Adipose tissue (tissue), 3 donors: ENCODE measurements around the gene UBXN6. TPM values are rescaled to one million over a fixed set of nuclear protein-coding genes. Genes with fewer than 3 reads are reported as not detected.

ENCODE experiments used
- H3K27ac ChIP-seq: one replicate; pipeline ENCODE4 v1.5.1; 2013; ENCODE audit warnings: low read depth, low read length
- WGBS, 3 donors: extraction: QIAGEN DNeasy Blood & Tissue Kit; methylation state at CpG; one replicate each; pipeline ENCODE4 v1.1.7; 2013; 5-methylcytosine and 5-hydroxymethylcytosine counted together
- polyA plus RNA-seq, 3 donors: library from polyadenylated mRNA; stranded (reverse); fragments of 200-250 nt; gene quantifications; one replicate each; pipeline ENCODE4 v1.2.3, GENCODE V29; 2013
- donor health status: healthy with polysubstance abuse.
- donor health status: Bipolar disorder and iron deficiency.
- donor health status: healthy.

The UBXN6 gene
- polyA plus RNA-seq, 3 donors, result 81.6 to 161 (median 146) TPM

DNA sequence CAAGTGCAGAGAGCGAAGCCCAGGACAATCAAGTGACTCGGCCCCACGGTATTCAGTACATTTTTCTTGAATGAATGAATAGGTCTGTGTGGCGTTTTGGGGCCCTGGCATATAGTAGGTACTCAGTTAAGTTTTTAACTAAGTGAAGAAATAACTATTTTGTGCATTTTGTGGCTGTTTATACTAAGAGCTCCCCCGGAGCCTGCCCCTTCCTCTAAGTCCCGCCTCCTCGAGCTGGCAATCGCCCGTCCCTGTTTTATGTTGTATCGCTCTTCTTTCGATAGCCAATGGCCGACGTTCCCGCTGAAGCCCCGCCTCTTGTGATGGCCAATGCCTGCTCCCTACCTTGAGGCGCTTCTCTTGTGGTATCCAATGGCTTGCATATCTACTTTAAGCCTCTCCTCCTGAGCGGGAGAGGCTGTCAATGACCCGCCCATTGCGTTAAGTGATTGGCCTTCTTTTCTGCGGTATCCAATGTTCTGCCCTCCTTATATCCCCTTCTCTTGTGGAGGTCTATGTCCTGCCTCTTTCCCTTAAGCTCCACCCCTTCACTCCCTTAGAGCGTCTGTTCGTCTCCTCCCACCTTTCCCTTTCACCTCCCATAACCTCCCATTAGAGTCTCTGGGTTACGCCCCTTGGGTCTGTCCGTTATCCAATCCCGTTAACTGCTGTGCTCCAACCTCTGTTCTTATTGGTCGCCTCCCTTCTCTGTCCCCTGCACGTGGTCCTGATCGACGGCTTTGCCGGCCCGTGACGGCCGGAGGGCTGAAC lies 14.0 kb upstream of the UBXN6 start:
- peak overlapping the region; percentile 54 for H3K27ac ChIP-seq
- 1% methylated on average over 33 of the region's 33 CpGs for WGBS, 3 donors

DNA sequence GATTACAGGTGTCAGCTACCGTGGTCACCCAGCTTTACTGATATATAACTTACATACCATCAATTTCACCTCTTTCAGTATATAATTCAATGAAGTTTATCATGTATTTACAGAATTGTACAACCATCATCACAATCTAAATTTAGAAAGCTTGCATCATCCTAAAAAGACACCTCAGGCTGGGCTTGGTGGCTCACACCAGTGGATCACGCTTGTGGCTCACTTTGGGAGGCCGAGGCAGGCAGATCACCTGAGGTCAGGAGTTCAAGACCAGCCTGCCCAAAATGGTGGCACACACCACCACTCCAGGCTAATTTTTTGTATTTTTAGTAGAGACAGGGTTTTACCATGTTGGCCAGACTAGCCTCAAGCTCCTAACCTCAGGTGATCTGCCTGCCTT lies 10.2 kb upstream of the UBXN6 start:
- 86 to 97% (median 90%) methylated on average over 3 of the region's 3 CpGs for WGBS, 3 donors
- no peak overlapping the region for H3K27ac ChIP-seq

DNA sequence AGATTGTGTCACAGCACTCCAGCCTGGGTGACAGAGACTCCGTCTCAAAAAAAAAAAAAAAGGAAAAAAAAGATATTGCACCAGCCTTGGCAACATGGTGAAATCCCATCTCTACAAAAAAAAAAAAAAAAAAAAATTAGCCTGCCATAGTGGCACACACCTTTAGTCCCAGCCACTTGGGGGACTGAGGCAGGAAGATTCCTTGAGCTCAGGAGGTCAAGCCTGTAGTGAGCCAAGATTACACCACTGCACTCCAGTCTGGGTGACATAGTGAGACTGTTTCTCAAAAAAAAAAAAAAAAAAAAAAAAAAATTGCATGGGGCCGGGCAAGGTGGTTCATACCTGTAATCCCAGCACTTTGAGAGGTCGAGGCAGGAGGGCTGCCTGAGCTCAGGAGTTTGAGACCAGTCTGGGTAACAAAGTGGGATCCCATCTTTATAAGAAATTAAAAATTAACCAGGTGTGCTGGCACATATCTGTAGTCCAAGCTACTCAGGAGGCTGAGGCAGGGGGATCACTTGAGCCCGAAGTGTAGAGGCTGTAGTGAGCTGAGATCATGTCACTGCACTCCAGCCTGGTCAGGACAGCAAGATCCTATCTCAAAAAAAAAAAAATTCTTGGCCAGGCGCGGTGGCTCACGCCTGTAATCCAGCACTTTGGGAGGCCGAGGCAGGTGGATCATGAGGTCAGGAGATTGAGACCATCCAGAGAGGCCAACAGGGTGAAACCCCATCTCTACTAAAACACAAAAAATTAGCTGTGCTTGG lies 7.4 kb upstream of the UBXN6 start:
- 77 to 85% (median 82%) methylated on average over 8 of the region's 8 CpGs for WGBS, 3 donors
- H3K27ac ChIP-seq, result no peak overlapping the region

DNA sequence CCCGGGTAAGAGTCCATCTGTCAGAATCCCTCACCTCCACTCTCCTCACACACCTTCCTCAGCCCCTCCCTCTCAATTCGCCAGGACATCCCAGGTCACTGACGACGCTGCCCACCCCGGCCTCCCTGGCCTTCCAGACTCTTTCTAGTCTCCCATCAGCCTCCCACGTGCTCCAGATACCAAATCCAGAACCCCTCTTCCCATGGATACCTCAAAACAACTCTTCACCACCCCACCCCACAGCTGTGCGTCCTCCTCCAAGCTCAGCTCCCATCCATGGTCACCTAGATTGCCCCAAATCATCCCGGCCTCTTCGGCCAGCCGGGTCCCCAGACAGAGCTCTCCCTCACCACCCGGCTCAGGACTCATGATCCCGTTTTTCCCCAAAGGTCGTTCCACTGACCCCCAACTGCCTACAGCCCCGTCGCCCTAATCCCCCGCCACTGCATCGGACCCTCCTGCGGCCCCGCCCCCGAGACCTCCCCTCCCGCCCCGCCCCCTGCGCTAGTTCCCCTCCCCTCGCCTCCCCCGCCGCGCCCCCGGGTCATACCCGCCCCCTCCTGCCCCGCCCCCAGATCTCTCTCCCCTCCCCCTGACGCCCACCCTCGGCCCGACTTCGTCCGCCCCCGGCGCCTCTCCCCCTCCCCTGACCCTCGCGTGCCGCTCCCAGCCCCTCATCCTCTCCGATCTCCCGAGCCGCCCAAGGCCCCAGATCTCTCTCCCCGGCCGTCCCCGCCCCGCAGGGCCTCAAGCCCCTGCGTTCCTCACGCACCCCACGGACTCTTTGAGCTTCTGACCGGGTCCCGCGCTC lies 546 bp downstream of the UBXN6 start:
- H3K27ac ChIP-seq, result no peak overlapping the region
- 1 to 3% (median 2%) methylated on average over 33 to 44 of the region's 53 CpGs for WGBS, 3 donors

DNA sequence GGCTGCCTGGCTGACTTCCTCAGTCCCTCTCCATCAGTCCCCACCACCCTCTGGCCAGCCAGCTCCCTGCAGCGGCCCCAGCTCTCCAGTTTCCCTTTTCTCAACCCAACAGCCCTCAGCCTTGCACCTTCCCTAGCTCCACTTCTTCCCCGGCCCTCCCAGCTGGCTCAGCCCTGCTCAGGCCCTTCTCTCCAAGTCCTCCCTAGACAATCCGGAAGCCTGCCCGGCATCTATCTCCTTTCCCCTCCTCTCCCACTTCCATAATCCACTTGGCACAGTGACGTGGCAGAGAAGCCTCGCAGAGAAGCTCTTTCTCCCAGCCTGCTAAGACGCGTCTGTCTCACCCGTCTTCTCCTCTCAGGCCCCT lies 1.1 kb downstream of the UBXN6 start:
- WGBS, 3 donors, result 3 to 9% (median 8%) methylated on average over 9 of the region's 9 CpGs
- H3K27ac ChIP-seq, result no peak overlapping the region

DNA sequence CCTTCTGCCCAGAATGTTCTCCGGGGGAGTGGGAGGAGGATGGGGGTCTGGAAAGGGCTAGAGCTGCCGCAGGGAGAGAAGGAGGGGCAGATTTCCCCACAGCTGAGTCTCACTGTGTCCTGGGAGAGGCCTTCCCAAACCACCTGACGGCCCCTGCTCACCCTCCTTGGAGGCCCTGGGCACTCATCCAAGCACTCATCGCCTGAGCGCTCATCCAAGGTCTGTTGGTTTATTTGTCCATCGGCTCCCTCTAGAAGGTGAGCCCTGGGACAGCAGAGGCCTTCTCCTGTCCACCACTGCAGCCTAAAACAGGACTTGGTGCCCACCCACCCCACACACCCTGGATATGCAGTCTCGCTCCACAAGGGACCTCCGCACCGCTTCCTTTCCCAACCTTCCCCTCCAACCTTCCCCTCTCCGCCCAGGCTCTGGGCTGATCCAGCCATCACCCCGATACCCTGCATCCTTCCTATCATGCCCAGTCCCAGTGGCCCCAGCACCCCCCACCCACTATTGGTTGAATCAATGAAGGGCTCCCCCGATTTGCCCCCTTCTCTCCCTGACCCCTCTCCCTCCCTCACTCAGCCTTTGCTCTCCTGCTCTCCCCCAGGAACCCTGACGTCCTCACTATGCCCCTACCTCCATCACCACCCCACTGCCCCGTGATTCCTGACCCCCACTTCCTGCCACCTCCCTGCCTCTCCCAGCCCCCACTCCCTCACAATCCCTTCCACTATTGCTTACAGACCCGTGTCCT lies 1.7 kb downstream of the UBXN6 start:
- 34 to 43% (median 42%) methylated on average over 15 of the region's 15 CpGs for WGBS, 3 donors
- no peak overlapping the region for H3K27ac ChIP-seq

DNA sequence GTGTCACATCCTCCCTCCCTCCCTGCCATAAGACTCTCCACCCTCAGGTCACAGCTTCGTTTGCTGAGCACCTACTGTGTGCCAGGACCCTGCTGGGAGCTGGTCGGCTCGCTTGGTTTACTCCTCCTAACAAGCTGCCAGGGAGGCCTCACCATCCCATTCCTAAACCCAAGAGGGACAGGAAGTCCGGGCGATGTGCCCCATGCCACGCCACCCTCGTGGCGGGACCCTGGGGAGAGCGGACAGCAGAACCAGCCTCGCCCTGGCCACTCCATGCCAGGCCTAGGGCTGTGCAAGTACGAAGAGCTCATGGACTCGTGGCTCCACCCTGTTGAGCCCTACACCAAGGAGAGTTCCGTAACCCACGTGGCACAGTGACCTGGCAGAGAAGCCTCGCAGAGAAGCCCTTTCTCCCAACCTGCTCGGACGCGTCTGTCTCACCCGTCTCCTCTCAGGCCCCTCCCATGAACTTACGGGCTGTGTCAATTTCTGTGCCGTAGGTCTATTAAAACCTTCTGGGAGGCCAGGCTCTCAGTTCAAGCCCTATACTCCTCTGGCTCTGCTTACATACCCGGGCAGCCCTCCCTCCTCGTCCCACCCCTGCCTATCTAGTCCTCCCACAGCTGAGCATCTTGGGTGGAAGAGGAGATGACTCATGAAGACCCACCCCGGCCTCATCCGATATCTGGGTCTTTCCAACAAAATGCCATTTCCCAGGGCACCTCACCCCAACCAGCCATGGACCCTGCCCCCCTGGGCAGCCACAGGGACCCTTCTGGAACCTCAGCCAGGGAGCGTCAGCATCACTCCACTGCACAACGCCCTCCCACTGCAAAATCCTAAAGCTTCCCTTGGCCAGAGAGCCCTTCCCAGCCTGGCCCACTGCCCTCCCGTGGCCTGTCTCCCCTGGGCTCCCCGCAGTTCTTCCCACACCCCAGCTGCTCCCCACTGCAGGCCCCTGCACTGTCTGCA lies 2.6 kb downstream of the UBXN6 start:
- 56 to 70% (median 60%) methylated on average over 29 of the region's 29 CpGs for WGBS, 3 donors
- H3K27ac ChIP-seq, result no peak overlapping the region

DNA sequence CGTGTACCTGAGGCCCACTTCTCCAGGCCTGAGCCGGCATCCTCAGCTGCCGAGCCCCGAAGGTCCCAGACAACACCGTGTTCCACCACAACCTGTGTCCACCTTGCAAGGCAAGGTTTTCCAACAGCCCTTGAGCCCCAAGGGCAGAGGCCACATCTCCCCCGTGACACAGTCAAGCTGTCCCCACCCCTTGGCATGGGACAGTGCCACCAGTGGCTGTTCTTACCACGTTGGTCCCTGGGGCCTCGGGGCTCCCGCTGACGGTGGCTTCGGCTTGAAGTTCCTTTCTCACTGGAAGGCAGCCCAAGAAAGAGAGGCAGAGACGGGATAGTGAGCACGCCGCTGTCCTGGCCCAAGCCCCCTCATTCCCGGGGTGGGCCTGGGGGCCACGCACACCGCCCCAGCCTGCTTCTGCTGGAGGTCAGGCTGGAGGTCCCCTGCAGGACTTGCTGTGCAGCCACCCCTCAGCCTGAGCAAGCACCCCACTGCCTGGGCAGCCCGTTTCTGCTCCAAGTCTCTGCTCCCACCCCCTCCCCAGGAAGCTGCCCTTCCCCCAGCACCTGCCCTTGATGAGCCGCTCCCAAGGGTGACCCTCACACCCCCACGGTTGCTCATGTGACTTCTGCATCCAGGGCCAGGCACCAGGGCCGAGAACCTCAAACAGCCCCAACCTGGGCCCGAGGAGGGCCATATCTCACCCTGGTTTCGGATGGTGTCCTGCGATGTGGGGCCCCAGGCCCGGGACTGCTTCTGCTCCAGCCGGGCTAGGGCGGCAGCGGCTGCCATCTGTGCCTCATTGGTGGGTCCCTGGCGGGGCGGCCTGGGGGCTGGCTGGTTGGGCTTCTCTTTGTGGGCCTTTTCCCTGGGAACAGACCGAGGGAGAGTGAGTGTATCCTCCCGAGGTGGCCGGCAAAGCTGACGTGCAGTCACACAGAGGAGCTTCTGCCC lies 4.1 kb downstream of the UBXN6 start:
- no peak overlapping the region for H3K27ac ChIP-seq
- WGBS, 3 donors, result 75 to 76% (median 75%) methylated on average over 31 to 34 of the region's 34 CpGs

DNA sequence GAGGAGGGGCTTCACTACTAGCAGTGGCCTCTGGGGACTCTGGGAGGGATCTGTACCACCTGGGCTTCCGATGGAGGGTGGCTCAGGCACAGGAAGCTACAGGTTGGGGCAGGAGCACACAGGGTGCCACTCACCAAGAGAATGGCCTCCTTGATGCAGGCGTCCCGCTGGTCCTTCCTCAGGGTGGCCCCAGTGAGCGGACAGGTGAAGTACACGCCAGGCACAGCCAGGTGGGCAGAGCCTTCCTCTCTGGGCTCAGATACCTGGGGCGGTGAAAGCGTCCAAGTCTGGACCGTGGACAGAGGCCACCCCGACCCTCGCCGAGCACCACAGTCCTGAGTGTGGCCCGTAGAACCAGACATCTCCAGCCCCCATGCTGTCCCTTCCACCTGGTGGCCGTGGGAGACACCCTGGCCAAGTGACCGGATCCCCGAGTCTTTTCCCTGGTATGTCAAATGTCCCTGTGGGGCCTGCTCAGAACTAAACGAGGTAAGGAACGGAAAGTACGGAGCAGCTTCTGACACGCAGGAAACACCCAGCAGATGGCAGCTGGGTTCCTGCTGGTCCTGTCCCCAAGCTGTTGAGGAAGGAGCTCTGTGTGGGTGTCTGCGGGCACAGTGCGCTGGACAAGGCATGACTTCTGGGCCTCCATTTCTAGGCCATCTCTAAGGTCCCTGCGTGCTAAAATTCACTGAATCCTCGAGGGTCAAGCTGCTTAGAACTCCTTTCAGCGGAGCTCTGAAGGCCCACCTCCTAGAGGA lies 5.2 kb downstream of the UBXN6 start:
- H3K27ac ChIP-seq, result no peak overlapping the region
- WGBS, 3 donors, result 90 to 92% (median 90%) methylated on average over 24 of the region's 24 CpGs

DNA sequence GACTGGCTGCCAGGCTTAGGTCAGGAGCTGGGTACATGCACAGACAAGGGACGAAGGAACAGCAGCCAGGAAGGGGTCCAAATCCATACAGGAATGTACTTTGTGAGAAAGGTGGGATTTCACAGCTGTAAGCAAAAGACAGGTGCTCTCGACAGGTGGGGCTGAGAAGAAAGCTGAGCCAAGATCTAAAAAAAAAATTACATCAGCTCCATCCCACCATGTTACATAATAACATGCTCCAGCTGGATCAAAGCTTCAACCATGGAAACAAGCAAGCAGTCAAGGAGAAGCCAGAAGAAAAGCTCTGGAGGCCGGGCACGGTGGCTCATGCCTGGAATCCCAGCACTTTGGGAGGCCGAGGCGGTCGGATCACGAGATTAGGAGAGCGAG lies 8.0 kb downstream of the UBXN6 start:
- H3K27ac ChIP-seq, result no peak overlapping the region

DNA sequence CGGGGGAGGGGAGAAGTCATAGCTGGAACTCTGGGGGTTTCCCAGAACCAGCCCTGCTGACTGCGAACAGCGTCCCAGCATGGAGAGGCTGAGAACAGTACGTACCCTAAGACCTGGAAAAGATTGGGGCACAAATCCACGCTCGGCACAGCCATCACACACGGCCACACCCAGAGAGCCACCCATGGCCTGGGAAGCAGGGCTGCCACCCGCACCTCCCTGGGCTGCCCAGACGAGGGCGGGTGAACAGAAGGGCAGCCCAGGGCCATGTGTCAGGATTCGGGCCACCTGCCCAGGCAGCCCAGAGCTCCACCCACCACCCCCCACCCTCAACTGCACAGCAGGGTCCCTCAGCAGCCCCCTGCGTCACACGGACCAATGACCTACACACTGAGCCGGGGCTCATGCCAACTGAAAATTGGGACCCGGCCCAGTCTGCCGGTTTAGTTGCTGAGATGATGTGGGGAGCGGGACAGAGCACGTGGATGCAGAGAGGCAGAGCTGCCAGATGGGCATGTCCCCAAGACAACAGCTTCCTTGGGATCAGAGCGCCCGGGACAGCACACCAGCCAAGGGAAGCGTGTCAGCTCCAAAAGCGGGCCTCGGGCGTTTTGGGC lies 8.5 kb downstream of the UBXN6 start:
- WGBS, 3 donors, result 45 to 81% (median 75%) methylated on average over 22 to 24 of the region's 24 CpGs
- no peak overlapping the region for H3K27ac ChIP-seq

More for the DNA sequence above, 8.0 kb downstream of the UBXN6 start:
- 80 to 96% (median 95%) methylated on average over 9 of the region's 9 CpGs for whole genome bisulfite sequencing, 3 donors

DNA sequence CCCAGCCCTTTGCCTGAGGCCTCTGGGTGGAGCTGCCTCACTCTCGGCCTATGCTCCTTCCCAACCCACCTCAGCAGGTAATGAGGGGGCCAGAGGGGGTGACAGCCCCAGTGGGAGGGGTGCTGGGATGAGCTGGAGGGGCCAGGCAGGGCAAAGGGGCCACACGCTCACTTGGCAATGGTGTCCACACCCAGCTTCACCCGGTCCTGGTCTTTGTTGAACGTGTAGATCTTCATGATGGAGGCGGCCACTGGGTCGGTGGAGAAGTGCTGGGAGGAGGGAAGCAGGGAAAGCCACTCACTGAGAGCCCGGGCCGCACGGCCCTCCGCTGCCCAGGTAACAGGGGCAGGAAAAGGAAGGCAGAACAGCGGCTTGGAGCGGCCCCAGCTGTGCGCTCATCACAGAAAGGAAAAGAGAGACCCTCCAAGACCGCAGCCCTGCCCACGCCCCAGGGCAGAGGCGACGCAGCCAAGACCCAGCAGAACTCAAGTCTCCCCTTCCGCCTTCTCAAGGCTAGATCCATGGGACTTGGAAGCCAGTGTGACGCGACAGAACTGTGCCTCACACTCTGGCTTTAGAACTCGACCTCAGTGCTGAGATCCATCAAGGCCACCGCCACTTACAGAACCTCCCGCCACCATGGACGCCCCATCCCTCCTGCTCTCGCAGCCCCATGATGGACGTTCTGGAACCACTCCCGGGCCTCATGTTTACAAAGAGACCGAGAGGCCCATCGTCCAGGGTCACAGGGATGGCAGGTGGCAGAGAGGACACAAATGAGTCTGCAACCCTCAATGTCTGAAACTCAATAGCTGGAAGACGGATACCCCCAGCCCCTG lies 9.2 kb downstream of the UBXN6 start:
- 50 to 85% (median 84%) methylated on average over 30 of the region's 30 CpGs for WGBS, 3 donors
- H3K27ac ChIP-seq, result no peak overlapping the region

DNA sequence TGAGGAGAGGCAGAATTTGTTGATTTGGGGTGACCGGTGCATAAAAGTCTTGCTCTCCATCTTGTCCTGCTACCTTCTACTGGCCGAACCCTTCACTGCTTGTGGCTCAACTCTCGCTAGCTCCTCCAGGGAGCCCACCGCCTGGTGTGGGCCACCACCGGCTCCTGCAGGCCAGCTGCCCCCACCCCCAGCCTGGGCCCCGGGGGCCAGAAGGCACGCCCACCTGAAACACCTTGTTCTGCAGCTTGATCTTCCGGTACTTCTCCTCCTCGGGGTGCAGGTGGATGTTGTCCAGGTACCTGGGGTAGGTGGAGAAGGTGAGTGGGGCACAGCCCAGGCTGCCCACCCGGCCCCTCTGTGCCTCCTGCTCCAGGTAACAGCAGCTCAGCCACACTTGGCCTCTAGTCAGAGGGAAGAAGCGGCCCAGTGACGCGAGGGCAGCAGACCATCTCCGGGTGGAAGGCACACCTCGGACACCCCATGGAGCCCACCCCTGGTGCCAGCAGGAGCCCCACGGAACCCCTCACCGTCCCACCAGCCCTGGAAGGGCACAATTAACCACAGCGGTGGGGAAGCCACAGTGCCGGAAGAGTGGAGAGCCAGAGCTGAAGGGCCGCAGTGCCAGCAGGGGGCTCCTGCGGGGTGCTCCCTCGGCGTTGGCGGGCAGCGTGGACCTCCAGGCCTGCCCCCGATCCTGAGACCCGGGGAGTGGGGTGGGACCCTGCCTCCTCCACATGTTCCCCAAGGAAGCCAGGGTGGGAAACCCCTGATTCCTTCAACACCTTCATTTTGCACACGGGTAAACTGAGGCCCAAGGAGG lies 10.1 kb downstream of the UBXN6 start:
- 90 to 92% (median 92%) methylated on average over 26 to 28 of the region's 28 CpGs for WGBS, 3 donors
- H3K27ac ChIP-seq, result no peak overlapping the region
